AG04449 (cell line): Measurements from ENCODE around the gene EPHB2.
A peak's percentile ranks its signal among the peaks of the same experiment; 100 is the strongest.

Experiments
- CTCF ChIA-PET: fragments of 350-600 bp; formaldehyde crosslinking; extraction: SDS; loops from one replicate; lab custom pipeline; 2021; ENCODE audit warnings: antibody characterized with exemption; lab: Yijun Ruan, JAX
- POLR2A ChIA-PET: fragments of 400-600, 350-600 bp; formaldehyde crosslinking; extraction: SDS; loops from one replicate; lab custom pipeline; 2020; ENCODE audit warnings: antibody characterized with exemption, inconsistent platforms; lab: Yijun Ruan, JAX
- DNase-seq: peaks from one replicate; pipeline ENCODE4 v3.0.0-alpha.2; 2010; ENCODE audit warnings: low read depth, low spot score
- H3K4me3 ChIP-seq: 2 replicates; pipeline ENCODE4 v1.5.1; 2011; ENCODE audit warnings: low read depth, mild to moderate bottlenecking, control low read depth, low read length
- TF ChIP-seq, protein P1 (sequence below): IDR thresholded peaks from one replicate; pipeline ENCODE4 v1.5.1; 2011; ENCODE audit warnings: mild to moderate bottlenecking, moderate library complexity, low read length, control low read depth, inconsistent platforms; ENCODE audit not compliant: insufficient read depth; ENCODE audit errors: missing control alignments

The EPHB2 gene

DNA sequence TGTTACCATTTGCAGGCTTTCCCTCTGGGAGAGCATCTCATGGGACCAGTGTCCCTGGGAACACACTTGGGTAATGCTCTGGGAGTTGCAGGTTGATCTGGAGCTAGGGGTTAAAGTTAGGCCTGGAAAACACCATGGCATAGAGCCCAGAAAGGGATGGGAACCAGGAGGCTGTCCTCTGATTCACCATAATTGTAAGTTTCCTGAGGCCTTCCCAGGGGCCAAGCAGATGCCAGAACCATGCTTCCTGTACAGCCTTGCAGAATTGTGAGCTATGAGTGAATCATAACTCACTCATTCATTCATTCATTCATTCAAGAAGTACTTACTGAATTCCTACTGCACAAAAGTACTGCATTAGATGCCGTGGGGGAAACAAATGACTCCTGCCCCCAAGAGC, 212.0 kb downstream of the EPHB2 start:
- no peak overlapping the region for H3K4me3 ChIP-seq
- ChIA-PET CTCF (interaction anchor here (1.1 to 9.2 kb wide), 2 partner anchors 220 to 248 kb away, joined by 3 to 74 read pairs; no protein-coding TSS in a partner anchor), POLR2A (no interaction called here)
- DNase-seq, result no peak
- TF ChIP-seq, protein P1, sequence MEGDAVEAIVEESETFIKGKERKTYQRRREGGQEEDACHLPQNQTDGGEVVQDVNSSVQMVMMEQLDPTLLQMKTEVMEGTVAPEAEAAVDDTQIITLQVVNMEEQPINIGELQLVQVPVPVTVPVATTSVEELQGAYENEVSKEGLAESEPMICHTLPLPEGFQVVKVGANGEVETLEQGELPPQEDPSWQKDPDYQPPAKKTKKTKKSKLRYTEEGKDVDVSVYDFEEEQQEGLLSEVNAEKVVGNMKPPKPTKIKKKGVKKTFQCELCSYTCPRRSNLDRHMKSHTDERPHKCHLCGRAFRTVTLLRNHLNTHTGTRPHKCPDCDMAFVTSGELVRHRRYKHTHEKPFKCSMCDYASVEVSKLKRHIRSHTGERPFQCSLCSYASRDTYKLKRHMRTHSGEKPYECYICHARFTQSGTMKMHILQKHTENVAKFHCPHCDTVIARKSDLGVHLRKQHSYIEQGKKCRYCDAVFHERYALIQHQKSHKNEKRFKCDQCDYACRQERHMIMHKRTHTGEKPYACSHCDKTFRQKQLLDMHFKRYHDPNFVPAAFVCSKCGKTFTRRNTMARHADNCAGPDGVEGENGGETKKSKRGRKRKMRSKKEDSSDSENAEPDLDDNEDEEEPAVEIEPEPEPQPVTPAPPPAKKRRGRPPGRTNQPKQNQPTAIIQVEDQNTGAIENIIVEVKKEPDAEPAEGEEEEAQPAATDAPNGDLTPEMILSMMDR, result no peak

DNA sequence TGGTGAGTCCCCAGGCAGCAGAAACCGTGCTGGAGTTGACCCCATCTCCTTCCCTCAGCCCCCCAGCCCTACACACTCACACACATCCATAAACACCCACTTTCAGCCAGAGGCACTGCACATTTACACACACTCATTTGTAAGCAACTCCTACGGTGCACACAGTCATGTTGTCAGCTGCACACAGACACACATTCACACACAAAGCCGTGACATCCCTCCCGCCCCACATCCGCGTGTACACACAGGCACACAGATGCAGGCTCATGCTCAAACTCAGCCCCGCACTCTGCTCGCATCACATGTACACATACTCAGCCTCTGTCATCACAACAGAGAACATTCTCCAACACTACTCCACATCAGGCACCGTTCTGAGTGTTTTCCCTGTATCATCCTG, 214.5 kb downstream of the EPHB2 start:
- H3K4me3 ChIP-seq, result no peak overlapping the region
- no peak for DNase-seq
- ChIA-PET CTCF (interaction anchor here (1.1 kb wide), 1 partner anchor 221 kb away, joined by 3 read pairs; no protein-coding TSS in a partner anchor), POLR2A (no interaction called here)
- TF ChIP-seq, protein P1, result no peak

DNA sequence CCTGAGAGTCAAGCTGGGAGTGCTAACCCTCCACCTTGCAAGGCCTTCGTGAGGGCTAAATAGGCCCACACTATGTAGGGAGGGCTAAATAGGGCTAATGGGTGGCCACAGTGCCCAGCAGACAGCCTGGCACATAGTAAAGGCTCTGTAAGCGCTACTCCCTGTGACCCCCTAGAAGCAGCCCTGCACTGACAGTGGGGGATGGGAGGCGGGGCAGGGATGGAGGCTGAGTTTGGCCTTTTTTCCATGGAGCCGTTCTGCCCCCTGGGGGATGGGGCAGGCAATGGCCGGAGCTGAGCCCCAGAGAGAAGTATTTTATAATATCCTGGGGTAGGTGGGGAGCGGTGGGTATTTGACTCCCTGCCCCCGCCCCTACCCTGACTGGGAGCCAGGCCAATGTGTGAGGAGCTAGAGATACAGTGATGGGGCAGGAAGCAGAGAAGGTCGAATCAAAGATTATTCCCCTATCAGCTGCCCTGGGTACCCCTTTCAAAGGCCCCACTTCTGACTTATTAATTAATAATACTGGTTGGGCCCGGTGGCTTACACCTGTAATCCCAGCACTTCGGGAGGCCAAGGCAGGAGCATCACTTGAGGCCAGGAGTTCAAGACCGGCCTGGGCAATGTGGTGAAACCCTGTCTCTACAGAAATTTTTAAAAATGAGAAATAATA, 219.7 kb downstream of the EPHB2 start:
- TF ChIP-seq, protein P1, result peak; percentile 81
- CTCF ChIA-PET, result interaction anchor here (0.7 to 11.3 kb wide), 34 partner anchors 9 to 510 kb away, joined by 3 to 307 read pairs (median 5); no protein-coding TSS in a partner anchor
- POLR2A ChIA-PET, result no interaction called here
- no peak overlapping the region for H3K4me3 ChIP-seq
- no peak for DNase-seq

DNA sequence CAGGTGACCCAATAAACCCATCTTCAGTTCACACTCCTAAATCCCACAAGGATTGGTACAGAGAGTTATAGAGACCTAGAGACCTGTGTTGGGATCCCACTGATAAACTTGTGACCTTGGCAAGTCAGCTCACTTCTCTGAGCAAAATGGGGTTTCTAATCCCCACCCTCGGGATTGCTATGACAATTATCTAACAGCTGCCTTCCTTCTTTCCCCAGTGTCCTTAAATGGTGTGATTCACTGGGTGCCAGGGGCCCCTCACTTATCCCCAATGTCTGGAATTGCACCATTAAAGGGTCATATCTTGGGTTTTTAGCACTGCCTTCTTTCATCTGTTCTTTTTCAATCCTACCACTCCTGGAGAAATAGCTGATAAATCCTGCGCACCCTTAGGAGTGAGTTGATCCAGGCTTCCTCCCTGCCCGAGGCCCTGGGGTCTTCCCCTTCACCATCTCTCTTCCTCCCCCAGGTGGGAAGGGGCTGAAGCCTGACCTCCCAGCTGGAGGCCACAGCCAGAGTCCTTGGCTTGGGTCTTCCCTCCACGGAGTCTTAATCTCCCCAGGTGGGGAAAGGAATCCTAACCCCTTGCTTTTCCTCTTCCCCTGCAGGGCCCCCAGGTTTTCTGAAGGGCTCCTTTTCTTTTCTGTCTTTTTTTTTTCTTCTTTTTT, 222.3 kb downstream of the EPHB2 start:
- CTCF ChIA-PET, result interaction anchor here (0.8 to 11.3 kb wide), 9 partner anchors 12 to 261 kb away, joined by 3 to 307 read pairs (median 3); no protein-coding TSS in a partner anchor
- TF ChIP-seq, protein P1, result no peak
- POLR2A ChIA-PET, result no interaction called here

DNA sequence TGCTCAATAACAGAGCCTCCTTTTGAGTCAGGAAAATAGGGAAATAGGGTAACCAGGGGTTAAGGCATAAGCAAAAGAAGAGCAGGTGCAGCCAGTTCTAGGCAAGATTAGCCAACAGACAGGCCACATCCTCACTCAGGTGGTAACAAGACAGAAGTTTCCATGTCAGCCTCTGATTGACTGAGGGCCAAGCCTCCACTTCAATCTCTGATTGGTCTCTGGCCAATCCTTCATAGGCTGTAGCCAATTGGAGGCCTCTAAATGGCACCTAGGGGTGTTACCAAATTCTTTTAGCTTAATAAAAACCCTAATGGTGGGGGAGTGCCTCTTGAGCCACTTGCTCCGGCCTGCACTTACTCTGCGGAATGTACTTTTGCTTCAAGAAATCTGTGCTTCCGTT, 224.8 kb downstream of the EPHB2 start:
- CTCF ChIA-PET, result interaction anchor here (0.9 to 11.3 kb wide), 4 partner anchors 231 to 515 kb away, joined by 3 to 307 read pairs (median 4); no protein-coding TSS in a partner anchor
- POLR2A ChIA-PET, result no interaction called here

More for the DNA sequence above, 222.3 kb downstream of the EPHB2 start:
- no peak overlapping the region for H3K4me3 ChIP-seq
- DNase-seq, result no peak

DNA sequence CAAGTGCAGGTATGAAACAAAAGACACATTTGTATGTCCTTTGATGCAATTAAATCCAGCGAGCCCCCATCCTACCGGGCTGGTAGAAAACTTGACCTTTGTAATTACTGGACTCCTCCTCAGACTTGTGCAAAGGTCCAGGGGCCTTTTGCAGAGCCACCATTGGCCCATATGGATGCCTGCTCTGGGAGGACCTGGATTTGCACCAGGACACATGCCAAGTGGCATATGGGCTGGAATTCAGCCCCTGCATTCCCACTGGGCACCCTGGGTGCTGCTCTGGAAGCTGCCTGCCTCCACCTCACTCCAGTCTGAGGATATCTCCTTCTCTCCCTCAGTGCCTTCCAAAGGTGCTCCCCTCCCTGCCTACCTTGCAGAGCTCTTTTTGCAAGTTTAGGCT, 226.0 kb downstream of the EPHB2 start:
- TF ChIP-seq, protein P1, result no peak
- DNase-seq, result no peak
- ChIA-PET CTCF (interaction anchor here (1.0 to 11.3 kb wide), 5 partner anchors 9 to 265 kb away, joined by 3 to 307 read pairs (median 4); no protein-coding TSS in a partner anchor), POLR2A (no interaction called here)
- no peak overlapping the region for H3K4me3 ChIP-seq

More for the DNA sequence above, 224.8 kb downstream of the EPHB2 start:
- DNase-seq, result no peak
- TF ChIP-seq, protein P1, result no peak
- no peak overlapping the region for H3K4me3 ChIP-seq
